GM18867 (cell line): ENCODE results near the gene VCAM1.
A peak's percentile ranks its signal among the peaks of the same experiment; 100 is the strongest.
"Not testable (repeated sequence)": the region's sequence is repeated elsewhere in the genome, so short reads cannot be mapped to it uniquely, and the experiment has no call there.

Experiments used
- ATAC-seq: cut with Tn5 transposase; IDR thresholded peaks from one replicate; pipeline ENCODE4 v1.9.1; 2021; ENCODE audit warnings: mild to moderate bottlenecking, moderate library complexity; ENCODE audit not compliant: unreplicated experiment

Gene VCAM1, protein sequence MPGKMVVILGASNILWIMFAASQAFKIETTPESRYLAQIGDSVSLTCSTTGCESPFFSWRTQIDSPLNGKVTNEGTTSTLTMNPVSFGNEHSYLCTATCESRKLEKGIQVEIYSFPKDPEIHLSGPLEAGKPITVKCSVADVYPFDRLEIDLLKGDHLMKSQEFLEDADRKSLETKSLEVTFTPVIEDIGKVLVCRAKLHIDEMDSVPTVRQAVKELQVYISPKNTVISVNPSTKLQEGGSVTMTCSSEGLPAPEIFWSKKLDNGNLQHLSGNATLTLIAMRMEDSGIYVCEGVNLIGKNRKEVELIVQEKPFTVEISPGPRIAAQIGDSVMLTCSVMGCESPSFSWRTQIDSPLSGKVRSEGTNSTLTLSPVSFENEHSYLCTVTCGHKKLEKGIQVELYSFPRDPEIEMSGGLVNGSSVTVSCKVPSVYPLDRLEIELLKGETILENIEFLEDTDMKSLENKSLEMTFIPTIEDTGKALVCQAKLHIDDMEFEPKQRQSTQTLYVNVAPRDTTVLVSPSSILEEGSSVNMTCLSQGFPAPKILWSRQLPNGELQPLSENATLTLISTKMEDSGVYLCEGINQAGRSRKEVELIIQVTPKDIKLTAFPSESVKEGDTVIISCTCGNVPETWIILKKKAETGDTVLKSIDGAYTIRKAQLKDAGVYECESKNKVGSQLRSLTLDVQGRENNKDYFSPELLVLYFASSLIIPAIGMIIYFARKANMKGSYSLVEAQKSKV

GRCh38 chr1:100719490-100719889, at the start of gene VCAM1:
Gene VCAM1, plus strand, starts transcription at chr1:100719742. Its CDS starts 119 bp downstream, at chr1:100719861.
- peak; percentile 76 for ATAC-seq

GRCh38 chr1:100670083-100670482, 49.5 kb upstream of the VCAM1 start:
- no peak for ATAC-seq

- ATAC-seq = no peak
Observed at GRCh38 chr1:100671601-100672000, 47.9 kb upstream of the VCAM1 start.

DNA sequence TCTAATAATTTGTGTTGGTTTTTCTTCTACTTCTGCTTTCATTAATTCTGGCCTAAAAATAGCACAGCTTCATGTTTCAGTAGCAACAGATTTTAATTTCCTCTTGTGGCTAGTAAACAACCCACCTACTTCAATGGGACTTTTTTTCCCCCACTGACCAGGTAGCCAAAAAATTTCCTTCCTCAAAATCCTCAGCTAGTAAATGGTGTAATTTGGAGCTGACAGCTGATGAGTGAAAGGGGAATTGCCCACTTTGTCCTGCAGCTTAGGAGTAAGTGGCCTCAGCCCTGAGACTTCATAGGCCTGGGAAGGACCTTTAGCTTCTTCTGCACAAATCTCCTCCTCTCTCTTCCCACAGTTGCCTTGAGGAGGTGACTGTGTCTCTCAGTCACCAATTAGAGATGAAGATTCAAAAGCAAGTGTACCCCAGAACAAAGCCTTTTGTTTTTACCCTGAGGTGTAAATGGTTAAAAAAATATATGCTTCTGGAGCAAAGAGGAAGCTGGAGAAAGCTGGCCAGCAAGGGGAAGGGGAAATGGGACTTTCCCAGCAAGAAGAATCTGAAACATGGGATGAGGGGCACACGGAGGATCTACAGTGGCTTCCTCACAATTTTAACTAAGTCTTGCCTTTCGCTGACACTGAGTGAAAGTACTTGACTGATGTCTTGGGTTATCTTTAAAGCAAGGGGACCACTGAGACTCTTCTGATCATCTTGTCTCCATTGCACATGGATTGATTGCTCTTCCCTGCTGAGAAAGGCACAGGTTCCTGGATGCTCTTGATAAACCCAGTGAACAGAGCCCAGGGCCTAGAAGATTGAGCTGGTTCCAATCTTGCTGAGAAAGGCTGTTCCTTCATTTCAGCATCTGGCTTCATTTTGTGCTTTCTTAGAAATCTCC, 35.8 kb upstream of the VCAM1 start:
- ATAC-seq = no peak

DNA sequence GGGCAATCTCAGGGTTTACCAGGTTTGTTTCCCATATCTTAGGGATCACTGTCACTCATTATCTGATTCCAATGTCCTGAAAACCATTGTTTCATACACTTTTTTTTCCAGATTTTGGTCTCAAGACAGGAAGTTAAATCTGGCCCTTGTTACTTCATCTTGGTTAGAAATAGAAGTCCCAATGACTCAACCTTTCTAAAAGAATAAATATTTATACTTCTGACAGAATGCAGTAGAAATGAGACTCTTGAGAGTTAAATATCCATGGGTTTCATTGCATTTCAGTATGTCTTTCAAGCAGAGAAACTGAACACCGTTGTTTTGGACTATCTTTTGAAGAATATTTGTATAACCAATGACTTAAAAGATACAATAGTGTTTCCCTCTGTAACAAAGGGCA, 19.8 kb upstream of the VCAM1 start:
- ATAC-seq = no peak

DNA sequence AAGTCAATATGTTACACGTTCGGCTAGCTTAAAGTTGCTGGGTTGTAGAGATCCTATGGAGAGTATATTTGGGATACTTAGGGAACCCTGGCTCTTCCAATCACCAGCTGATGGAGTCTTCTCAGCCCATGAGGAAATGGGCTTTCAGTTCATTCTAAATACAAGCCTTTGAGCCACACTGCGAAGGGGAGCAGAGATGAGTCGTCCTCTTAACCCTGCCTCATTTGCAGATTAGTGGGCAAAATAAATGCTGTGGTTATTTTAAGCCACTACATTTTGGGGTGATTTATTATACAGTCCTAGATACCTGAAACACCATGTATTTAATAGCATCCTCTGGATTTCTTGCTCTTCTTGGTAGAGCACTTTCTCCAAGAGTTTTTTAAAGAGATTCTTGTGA, 19.0 kb upstream of the VCAM1 start:
- no peak for ATAC-seq

GRCh38 chr1:100703052-100703451, 16.5 kb upstream of the VCAM1 start:
- no peak for ATAC-seq

DNA sequence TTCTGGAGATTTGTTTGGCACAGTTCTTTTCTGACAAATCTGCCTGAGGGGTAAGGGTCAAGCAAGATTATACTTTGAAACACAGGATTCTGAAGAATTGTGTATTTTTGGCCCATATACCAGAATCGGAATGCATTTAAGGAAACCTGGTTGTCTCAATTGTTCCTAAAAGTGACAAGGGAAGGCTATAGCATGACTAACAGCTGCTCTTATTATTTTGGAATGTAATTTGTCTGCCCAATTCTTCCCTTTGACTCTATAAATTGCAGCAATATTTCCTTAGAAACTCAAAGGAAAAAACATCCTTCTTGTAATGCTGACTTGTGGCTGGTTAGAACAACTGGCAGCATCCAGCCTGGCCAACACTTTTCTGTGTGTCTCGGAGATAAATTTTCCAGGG, 15.8 kb upstream of the VCAM1 start:
- no peak for ATAC-seq

DNA sequence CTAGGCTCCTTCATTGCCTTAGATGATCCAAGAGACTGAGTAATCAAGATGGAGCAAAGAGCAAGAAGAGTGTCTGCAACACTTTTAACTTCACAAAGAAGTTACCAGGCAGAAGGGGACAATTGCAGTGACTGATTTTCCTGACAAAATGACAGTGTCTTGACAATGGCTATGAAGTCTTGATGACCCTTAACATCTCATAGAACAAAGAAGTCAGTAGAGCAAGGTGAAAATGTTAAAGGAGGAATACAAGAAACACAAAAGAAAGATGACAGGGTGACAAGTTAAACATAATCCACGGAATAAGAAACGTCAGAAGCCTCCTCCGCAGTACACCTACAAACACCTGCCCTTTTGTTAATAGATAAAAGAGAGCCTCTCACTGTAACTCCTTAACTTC, 15.1 kb upstream of the VCAM1 start:
- no peak for ATAC-seq

DNA sequence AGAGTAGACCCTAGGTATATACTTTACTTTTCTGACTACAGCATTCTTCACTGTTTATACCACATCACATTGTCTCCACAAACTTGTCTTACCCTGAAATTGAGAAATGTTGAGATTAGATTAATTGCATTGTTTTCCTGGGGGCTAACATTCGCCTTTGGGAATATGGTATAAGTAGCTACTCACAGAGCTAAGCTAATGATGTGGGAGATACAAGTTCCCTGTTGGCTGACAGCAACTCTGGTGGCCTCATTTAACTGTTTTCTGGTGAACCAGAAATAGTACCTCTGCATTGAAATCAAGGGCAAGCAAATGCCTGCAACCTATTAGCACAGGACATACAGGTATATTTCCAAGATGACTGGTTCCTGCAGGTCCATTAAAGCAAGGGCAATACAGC, 13.2 kb upstream of the VCAM1 start:
- no peak for ATAC-seq

DNA sequence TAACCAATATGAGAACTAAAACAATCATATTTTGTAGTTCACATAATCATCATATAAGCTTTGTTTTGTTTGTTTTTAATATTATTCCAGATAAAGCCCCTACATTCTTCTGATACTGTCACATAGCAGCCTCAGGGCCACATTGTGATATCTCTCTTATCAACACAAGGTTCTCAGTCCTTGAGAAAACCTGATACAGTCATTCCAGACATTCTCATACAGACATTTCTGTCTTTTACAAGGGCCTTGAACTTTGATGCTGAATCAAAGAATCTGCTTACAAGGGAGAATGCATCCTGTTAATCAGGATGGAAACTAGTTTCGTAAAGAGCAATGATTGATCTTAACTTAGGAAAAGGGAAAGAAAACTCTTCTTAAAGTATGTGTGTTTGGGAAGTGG, 12.7 kb upstream of the VCAM1 start:
- no peak for ATAC-seq

GRCh38 chr1:100708476-100709062, 11.0 kb upstream of the VCAM1 start:
- no peak for ATAC-seq

GRCh38 chr1:100710906-100711682, 8.4 kb upstream of the VCAM1 start:
- ATAC-seq = no peak

DNA sequence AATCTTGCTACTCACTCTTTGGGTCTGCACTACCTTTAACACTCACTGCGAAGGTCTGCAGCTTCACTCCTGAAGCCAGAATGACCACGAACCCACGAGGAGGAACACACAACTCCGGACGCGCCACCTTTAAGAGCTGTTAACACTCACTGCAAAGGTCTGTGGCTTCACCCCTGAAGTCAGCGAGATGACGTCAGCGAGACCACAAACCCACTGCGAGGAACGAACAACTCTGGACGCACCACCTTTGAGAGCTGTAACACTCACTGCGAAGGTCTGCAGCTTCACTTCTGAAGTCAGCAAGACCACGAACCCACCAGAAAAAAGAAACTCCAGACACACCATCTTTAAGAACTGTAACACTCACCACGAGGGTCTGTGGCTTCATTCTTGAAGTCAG, 6.5 kb upstream of the VCAM1 start:
- ATAC-seq = not testable (repeated sequence)

- no peak for ATAC-seq
Observed at GRCh38 chr1:100713626-100714025, 5.9 kb upstream of the VCAM1 start.

- ATAC-seq = no peak
Observed at GRCh38 chr1:100714599-100714998, 4.9 kb upstream of the VCAM1 start.

GRCh38 chr1:100717218-100717617, 2.3 kb upstream of the VCAM1 start:
- no peak for ATAC-seq

DNA sequence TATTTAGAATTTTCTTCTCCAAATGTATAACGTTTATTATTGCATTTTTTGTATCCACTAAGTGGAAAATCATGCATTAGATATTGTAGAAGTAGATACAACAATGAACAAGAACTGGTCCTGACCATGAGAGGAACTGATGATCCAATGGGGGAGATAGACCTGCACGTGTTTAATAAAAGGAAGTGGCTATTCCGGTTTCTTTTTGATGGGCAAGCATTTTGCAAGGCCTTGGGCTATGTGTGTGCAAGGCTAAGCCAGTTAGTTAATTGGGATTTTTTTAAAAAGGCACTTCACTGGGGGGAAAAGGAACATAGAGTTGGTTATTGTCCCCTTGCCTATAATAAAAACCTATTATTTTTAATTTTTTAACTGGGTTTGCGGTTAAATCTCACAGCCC, 961 bp upstream of the VCAM1 start:
- no peak for ATAC-seq

- ATAC-seq = no peak
Observed at GRCh38 chr1:100720101-100720500, 559 bp downstream of the VCAM1 start.

DNA sequence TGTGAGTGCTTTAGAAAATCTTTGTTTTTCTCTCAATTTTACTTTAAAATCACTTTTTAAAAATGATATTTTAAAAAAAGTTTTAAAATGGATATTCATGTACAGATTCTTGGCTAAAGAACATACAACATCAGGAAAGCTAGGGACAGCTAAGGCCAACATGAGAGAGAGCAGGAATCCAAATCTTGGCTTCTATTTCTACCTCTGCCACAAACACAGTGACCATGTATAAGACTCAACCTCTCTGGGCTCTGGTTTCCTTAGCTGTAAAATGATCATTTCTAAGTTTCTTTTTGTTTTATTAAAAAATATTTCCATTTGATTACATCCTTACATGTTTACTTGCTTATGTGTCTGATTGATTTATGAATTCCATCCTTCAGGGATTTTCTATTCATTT, 1.2 kb downstream of the VCAM1 start:
- no peak for ATAC-seq
